Measurements from ENCODE around the gene ECT2L.
A peak's percentile ranks its signal among the peaks of the same experiment; 100 is the strongest.

Gene ECT2L

DNA sequence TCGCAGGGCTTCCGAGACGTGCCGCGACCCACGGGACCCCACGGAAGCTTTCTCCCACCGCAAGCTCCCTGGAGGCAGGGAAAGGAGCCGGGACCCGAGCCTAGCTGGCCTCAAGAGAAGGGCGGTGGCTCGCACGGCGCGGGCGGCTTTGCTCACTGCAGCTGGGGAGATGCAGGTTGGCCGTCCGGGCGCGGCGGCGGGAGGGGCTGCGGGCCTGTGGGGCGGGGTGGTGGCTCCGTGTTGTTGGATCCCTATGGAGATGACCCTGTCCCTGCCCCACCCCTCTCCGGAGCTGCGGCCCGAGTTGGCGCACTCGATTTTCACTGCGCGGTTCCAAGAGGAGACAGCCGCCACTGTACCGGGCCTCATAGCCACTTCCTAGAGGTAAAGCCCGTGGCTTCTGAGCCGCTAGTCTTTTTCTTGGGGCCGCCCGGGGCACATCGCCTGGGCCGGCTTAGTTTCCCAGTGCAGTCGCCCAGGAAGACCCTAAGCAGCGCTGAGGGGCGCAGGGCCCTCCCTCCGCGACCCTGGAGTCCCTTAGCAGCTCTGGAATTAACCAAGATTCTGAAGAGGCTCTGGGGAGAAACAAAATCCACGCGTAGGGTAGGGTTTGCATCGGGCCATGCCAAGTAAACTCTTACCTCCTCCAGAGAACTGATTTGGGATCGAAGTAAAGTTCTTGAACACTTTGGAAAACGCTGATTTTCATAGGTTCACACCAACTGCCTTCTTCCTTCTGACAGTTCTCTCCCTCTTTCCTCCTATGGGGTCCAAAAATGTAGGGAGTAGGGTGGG, at the start of gene ECT2L:
Gene ECT2L (plus strand): TSS at position 279 of the 795 bp plus-strand sequence. CDS start 17,188 bp downstream, outside the sequence.
- no peak for DNase-seq (ENCODE audit: low read depth, low spot score)

- DNase-seq (ENCODE audit: low read depth, low spot score), result no peak
Observed at GRCh38 chr6:138752017-138752416, 43.9 kb upstream of the ECT2L start.

GRCh38 chr6:138757136-138757535, 38.8 kb upstream of the ECT2L start:
- no peak for DNase-seq (ENCODE audit: low read depth, low spot score)

GRCh38 chr6:138765896-138766655, 29.8 kb upstream of the ECT2L start:
- no peak for DNase-seq (ENCODE audit: low read depth, low spot score)

GRCh38 chr6:138769102-138769676, 26.7 kb upstream of the ECT2L start:
- DNase-seq (ENCODE audit: low read depth, low spot score), result no peak

- no peak for DNase-seq (ENCODE audit: low read depth, low spot score)
Observed at GRCh38 chr6:138772596-138773176, 23.2 kb upstream of the ECT2L start.

DNA sequence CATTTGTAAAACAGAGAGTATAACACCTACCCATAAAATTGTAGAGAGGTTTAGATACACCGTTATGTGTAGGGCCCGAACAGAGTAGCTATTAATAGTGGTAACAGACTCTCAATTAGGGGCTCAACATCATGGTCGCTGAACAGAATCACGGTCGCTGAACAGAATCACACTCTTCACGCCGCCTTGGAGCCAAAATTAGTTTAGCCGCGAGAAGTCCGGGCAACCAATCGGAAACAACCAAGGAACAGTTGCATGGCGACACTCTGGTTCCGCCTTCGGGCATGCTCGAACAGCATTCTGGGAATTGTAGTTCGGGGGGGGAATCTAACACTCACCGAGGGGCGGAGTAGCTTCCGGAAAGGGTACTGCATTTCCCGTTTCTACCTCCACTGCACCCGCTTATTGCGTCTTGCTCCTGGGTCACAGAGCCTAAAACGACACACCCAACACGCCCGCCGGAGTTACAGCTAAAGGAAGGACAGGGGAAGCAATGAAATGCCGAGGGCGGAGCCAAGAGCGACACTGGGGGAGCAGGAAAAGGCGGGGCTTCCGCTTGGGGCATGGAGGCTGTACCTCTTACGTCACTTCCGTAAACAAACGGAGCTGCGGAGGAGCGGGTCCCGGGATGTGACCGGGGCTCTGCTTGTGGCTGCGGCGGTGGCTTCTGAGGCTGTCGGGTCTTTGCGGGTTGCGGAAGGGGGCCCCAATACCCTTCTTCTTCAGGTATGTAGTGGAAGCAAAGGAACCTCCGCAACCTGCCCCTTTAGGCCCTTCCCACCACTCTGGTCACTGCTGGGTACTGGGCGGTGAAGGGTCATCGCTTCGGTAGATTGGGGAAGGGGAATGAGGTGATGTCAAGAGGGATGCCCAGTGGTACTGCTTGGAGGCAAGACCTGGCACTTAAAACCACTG, 22.5 kb upstream of the ECT2L start, which contains the start of gene CCDC28A:
Gene CCDC28A (plus strand): TSS at position 593 of the 915 bp plus-strand sequence. CDS start 2,352 bp downstream, outside the sequence.
- peak; percentile 89 for DNase-seq (ENCODE audit: low read depth, low spot score)

DNA sequence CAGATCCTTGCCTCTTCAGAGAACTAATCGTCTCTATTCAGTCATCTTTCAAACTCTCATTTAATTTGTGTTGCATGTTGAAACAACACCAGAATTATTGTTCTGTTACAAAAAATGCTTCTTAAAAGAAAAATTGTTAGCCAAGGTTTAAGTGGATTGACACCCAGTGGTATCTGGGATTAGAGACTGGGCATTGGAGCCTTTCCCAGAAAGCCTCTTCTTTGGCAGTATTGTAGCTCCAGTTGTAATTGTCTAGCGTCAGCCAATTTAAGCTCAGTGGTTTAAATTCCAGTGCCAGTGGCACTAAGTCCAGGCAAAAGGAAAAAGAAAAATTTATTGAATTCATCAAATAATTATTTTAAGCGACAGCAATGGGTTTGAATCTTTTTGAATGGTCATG, 21.5 kb upstream of the ECT2L start:
- DNase-seq (ENCODE audit: low read depth, low spot score), result no peak

GRCh38 chr6:138776659-138777058, 19.2 kb upstream of the ECT2L start:
- DNase-seq (ENCODE audit: low read depth, low spot score), result no peak

GRCh38 chr6:138778331-138778730, 17.6 kb upstream of the ECT2L start:
- DNase-seq (ENCODE audit: low read depth, low spot score), result no peak

GRCh38 chr6:138782243-138782642, 13.6 kb upstream of the ECT2L start:
- no peak for DNase-seq (ENCODE audit: low read depth, low spot score)

- no peak for DNase-seq (ENCODE audit: low read depth, low spot score)
Observed at GRCh38 chr6:138785079-138785478, 10.8 kb upstream of the ECT2L start.

DNA sequence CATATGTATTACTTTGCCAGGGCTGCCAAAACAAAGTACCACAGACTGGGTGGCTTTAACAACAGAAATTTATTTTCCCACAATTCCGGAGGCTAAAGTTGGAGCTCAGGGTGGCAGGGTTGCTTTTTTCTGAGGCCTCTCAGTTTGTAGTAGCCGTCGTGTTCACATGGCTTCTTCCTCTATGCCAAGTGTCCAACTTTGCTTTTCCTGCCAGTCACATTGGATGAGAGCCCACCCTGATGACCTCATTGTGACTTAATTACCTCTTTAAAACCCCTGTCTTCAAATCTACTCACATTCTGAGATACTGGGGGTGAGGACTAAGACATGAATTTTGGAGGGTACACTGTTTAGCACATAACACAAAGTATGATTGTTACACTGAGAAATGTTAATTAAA, 9.9 kb upstream of the ECT2L start:
- no peak for DNase-seq (ENCODE audit: low read depth, low spot score)

- no peak for DNase-seq (ENCODE audit: low read depth, low spot score)
Observed at GRCh38 chr6:138787138-138787537, 8.7 kb upstream of the ECT2L start.

GRCh38 chr6:138796771-138797170, 884 bp downstream of the ECT2L start:
- no peak for DNase-seq (ENCODE audit: low read depth, low spot score)

DNA sequence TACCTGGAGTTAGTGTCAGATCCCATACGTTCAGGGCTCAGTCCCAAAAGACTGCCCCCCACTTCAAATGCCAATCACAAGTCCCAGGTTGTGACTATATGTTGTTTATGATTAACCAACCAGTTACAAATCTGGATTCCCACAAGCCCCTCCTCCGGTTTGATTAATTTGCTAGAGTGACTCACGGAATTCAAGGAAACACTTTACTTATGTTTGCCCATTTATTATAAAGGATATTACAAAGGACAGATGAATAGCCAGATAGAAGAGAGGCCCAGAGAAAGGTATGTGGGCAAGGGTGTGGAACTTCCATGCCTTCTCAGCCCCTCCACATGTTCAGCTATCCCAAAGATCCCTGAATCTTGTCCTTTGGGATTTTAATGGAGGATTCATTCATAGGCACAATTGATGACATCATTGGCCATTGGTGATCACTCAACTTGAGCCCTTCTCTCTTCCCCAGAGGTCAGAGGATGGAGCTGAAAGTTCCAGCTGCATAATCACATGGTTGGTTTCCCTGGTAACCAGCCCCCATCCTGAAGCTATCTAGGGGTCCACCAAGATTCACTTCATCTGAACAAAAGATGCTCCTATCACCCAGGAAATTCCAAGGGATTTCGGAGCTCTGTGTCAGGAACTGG, 2.0 kb downstream of the ECT2L start:
- no peak for DNase-seq (ENCODE audit: low read depth, low spot score)

- DNase-seq (ENCODE audit: low read depth, low spot score), result no peak
Observed at GRCh38 chr6:138800377-138801150, 4.7 kb downstream of the ECT2L start.

DNA sequence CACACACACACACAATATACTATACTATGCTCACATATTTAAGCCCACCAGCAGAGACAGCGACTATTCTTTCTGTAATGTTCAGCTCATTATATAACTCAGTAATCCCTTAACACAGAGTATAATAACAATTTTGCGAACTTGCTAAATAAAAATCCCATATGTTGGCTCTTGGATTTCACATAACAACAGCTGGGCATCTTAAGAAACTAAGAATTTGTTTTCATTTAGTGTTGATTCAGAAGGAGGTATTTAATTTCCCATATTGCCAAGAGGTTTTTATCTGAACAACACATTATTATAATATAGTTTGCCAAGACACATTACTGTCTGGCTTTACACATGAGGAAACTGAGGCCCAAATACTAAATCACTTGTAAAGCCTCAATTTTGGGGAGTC, 7.4 kb downstream of the ECT2L start:
- DNase-seq (ENCODE audit: low read depth, low spot score), result no peak

- DNase-seq (ENCODE audit: low read depth, low spot score), result no peak
Observed at GRCh38 chr6:138803861-138804260, 8.0 kb downstream of the ECT2L start.
